AG09319 (cell line): ENCODE results near the gene ZNF710.

Source experiments
- DNase-seq: peaks from one replicate; pipeline ENCODE4 v3.0.0-alpha.2; 2010; ENCODE audit warnings: low read depth; ENCODE audit errors: extremely low read depth
- TF ChIP-seq, protein P1 (sequence below): IDR thresholded peaks from 2 replicates; pipeline ENCODE4 v1.5.1; 2011; ENCODE audit warnings: low read depth, mild to moderate bottlenecking, inconsistent platforms, low read length, moderate library complexity

ZNF710 gene

DNA sequence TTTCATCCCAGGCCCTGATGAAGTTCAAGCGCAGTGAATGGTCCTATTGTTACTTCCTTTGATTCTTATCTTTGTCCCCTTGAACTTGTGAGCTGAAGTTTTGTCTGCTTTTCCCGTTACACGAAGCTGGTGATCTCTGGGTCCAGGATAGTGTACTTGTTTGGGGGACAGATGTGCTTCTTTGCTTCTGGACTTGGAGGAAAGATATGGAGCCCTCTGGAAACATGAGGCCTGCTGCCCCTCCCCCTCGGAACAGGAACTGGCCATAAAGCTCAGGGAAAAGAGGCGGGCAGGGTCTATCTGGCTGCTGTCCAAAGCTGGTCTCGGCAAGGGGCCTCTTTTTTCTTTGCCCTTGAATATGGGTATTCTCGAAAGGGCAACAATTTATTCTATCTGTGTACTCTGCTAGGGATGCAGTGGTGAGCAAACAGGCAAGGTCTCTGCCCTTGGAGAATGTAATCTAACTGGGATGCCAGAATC is 53.5 kb downstream of the ZNF710 start:
- DNase-seq = no peak
- TF ChIP-seq, protein P1, sequence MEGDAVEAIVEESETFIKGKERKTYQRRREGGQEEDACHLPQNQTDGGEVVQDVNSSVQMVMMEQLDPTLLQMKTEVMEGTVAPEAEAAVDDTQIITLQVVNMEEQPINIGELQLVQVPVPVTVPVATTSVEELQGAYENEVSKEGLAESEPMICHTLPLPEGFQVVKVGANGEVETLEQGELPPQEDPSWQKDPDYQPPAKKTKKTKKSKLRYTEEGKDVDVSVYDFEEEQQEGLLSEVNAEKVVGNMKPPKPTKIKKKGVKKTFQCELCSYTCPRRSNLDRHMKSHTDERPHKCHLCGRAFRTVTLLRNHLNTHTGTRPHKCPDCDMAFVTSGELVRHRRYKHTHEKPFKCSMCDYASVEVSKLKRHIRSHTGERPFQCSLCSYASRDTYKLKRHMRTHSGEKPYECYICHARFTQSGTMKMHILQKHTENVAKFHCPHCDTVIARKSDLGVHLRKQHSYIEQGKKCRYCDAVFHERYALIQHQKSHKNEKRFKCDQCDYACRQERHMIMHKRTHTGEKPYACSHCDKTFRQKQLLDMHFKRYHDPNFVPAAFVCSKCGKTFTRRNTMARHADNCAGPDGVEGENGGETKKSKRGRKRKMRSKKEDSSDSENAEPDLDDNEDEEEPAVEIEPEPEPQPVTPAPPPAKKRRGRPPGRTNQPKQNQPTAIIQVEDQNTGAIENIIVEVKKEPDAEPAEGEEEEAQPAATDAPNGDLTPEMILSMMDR = no peak

DNA sequence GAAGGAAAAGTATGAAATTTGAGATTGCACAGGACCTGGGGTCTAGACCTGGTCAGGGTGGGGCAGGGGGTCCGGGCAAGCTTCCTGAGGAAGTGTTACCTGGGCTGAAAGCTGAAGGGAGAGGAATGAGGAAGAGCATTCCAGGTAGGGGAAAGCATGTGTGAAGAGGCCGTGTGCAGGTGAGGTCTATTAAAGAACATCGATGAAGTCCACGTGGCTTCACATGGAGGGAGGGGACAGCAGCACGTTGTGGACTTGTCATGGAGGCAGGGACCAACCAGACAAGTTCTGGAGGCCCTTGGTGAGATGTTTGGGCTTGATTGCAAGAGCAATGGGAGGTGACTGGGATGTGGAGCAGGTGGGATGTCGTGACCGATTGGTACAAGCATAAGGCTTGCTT is 54.1 kb downstream of the ZNF710 start:
- TF ChIP-seq, protein P1 = no peak
- DNase-seq = no peak

DNA sequence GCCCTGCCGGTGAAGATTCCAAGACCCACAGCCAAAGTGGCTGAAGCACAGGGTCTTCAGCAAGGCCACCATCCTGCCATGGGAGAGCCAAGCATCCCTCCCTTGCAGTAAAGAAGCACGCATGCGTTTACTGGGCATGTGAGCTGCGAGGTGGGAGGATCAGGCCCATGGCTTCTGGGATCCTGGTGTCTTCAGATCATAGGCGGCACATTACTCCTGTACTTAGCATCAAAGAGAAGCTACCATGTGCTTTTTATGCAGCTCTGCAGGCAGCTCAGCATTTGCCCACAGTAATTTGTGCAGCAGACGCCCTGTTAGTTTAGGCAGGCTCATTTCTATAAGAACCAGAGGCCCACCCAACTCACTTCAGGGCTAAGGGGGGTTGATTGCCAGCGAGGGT is 55.4 kb downstream of the ZNF710 start:
- TF ChIP-seq, protein P1 = no peak
- DNase-seq = no peak

DNA sequence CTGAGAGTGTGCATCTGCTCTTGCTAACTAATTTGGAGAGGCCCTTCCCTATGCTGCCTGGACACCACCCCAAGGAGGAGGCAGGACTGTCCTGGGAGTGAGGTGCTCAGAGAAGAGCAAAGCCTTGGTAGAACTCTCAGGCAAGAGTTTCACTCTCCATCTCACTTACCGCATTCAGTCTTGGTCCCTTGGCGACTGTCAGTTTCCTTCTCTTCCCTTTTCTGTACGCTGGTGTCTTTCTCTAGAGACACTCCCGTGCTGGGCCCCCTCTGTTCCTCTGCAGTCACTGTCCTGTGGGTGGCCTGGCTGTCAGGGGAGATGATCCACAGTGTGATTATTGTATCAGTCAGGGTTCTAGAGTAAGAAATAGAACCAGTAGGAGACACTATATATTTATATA is 57.2 kb downstream of the ZNF710 start:
- DNase-seq = no peak
- TF ChIP-seq, protein P1 = no peak

DNA sequence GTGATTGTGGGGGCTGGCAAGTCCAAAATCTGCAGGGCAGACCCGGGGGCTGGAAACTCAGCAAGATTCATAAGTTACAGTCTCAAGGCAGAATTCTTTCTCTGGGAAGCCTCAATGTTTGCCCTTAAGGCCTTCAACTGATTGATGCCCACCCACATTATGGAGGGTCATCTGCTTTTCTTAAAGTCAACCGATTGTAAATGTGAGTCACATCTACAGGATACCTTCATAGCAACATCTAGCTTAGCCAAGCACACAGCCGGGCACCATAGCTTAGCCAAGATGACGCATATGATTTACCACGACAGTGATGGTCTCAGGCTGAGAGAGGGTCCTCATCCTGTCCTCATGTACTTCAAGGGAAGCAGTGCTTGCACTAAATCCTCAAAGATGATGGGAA is 57.7 kb downstream of the ZNF710 start:
- no peak for DNase-seq
- TF ChIP-seq, protein P1 = no peak

DNA sequence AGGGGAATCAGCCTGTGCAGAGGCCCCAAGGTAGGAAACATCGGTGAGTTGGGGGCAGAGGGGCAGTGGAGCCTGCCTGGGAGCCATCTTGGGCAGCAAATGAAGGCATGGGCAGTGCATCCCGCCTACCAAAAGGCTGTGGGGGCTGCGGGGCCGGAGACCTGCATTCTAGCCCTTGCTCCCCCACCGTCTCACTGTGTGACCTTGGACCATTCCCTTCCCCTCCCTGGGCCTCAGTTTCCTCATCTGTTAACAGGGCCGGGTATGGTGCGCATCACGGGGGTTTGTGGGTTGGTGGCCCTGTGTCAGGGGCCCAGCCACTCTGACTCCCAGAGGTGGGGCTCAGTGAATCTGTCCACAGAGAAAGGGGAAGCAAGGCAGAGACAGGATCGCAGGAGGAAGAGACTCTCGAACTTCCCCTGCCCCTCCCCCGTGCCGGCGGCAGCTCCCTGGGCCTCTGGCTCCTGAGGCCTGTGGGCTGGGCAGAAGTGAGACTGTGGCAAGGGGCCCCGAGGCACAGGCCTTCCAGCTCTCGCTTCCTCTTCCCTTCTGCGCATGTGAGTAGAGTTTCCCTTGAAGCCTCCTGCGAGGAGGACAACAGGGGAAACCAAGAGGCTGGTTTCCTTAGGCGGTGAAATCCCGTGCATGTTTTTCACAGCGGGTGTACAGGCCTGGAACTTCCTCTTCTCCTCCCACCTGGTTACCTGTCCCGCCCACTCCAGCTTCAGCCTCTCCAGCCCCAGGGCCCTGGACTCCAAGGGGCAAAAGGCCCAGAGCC is 58.3 kb downstream of the ZNF710 start:
- DNase-seq = no peak
- TF ChIP-seq, protein P1 = no peak

DNA sequence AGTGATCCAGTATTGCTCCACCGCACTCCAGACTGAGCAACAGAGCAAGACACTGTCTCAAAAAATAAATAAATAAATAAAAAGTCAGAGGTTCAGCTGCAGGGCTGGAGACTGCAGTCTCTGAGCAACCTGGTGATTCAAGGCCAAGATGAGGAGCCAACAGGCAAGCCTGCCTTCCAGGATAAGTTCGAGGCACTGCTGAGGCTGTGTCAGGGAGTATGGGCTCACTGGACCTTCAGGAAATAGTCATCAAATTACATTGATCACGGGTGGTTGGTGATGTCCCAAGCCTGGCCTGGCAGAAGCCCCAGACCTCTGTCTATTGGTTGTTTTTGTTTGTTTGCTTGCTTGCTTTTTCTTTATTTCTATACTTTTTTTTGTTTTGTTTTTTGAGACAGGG is 59.7 kb downstream of the ZNF710 start:
- TF ChIP-seq, protein P1 = no peak
- DNase-seq = no peak
